Tibial artery (tissue), 4 donors: ENCODE data around the gene CDK6.

Source experiments
- DNase-seq, 2 donors: peaks; one replicate each; pipeline ENCODE4 v3.0.0-alpha.2; 2019
- H3K27ac ChIP-seq, 2 donors: fragments of 200-600 bp; sonication (generic) in 1 of 2; 1 replicate in 1 of 2; 2 replicates in 1 of 2; pipeline ENCODE4 v1.5.1; 2018 to 2019; ENCODE audit warnings: mild to moderate bottlenecking in 1 of 2
- H3K27me3 ChIP-seq, 2 donors: fragments of 200-600 bp; sonication (generic) in 1 of 2; one replicate each; pipeline versions ENCODE4 v1.5.1 to v1.6.0; 2016 to 2019
- H3K36me3 ChIP-seq, 3 donors: fragments of 200-600 bp; sonication (generic) in 2 of 3; one replicate each; pipeline ENCODE4 v1.5.1; 2016 to 2019; ENCODE audit warnings: mild to moderate bottlenecking in 2 of 3
- H3K4me1 ChIP-seq, 4 donors: fragments of 200-600 bp; sonication (generic) in 2 of 4; 1 replicate in 3 of 4; 2 replicates in 1 of 4; pipeline ENCODE4 v1.5.1; 2016 to 2019
- H3K4me3 ChIP-seq, 2 donors: fragments of 200-600 bp; sonication (generic) in 1 of 2; 1 replicate in 1 of 2; 2 replicates in 1 of 2; pipeline ENCODE4 v1.5.1; 2018 to 2019; ENCODE audit warnings: mild to moderate bottlenecking in 2 of 2
- H3K9me3 ChIP-seq, 3 donors: fragments of 200-600 bp; sonication (generic) in 1 of 3; one replicate each; pipeline ENCODE4 v1.5.1; 2016 to 2019
- intact Hi-C: fragments of 100-400 bp; cut with DNase I; formaldehyde crosslinking; loops from one replicate; pipeline ENCODE4 v1.15.0; 2023; ENCODE audit warnings: low total_unique reads
- TF ChIP-seq, protein P1 (sequence below), 2 experiments: fragments of 200-600 bp in 1 of 2; fragments of 450-650 bp in 1 of 2; IDR thresholded peaks; one replicate each; pipeline ENCODE4 v1.5.1; 2017 to 2019; ENCODE audit warnings: antibody characterized with exemption in 2 of 2, mild to moderate bottlenecking in 1 of 2, moderate library complexity in 1 of 2

Gene CDK6

DNA sequence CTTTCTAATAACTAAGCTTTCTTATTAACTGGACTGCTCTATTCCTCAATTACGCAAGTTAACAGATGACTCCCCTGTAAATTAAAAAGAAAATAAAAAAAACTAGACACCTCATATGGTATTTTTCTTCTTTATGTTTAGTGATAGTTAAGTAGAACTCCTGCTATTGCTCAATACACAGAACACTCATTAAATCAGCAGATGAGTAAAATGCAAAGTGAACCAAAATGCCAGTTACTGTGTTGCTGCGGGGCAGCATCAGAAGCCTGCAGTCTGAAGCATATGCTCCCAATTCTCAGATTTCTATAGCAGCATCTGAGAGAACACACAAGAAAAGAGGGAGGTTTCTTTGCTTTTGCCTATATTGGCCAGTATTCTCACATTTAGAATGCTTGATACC is 28.4 kb downstream of the CDK6 start:
- H3K27ac ChIP-seq, result peak overlapping the region in 1 of 2 donors; percentile 7
- TF ChIP-seq, protein P1, sequence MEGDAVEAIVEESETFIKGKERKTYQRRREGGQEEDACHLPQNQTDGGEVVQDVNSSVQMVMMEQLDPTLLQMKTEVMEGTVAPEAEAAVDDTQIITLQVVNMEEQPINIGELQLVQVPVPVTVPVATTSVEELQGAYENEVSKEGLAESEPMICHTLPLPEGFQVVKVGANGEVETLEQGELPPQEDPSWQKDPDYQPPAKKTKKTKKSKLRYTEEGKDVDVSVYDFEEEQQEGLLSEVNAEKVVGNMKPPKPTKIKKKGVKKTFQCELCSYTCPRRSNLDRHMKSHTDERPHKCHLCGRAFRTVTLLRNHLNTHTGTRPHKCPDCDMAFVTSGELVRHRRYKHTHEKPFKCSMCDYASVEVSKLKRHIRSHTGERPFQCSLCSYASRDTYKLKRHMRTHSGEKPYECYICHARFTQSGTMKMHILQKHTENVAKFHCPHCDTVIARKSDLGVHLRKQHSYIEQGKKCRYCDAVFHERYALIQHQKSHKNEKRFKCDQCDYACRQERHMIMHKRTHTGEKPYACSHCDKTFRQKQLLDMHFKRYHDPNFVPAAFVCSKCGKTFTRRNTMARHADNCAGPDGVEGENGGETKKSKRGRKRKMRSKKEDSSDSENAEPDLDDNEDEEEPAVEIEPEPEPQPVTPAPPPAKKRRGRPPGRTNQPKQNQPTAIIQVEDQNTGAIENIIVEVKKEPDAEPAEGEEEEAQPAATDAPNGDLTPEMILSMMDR (IDR thresholded peaks at IDR 0.05), result no peak
- intact Hi-C loops, result no loop called here

DNA sequence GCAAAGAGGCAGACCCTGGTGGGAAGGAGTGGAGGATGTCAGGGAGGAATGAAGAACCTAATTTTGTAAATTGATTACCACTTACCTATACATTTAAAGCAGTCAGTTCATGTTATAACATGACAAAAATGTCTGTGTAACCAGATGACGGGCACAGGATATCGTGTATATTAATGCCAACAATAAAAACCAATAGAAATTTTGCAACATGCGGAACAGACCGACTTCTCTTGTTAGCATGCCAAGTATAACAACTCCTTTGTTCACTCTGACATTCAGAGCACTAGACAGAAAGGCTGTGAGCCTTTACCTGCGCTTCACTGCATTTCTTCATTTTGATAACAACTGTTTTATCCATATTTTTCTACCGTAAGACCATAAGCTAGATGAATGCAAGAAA is 29.9 kb downstream of the CDK6 start:
- Histone ChIP-seq H3K36me3 (no peaks in the 10 kb centered on the region), H3K4me3 (no peak overlapping the region), H3K9me3 (no peaks in the 10 kb centered on the region), H3K27ac (no peak overlapping the region), H3K4me1 (peaks cover 0 to 32% (median 11%) of the 10 kb centered on the region in 4 donors), H3K27me3 (no peaks in the 10 kb centered on the region)
- no peak for DNase-seq
- intact Hi-C loops, result no loop called here
- TF ChIP-seq, protein P1 (IDR thresholded peaks at IDR 0.05), result no peak

More for the DNA sequence above, 28.4 kb downstream of the CDK6 start:
- no peak for DNase-seq
- Histone ChIP-seq H3K4me1 (peaks cover 0 to 32% (median 11%) of the 10 kb centered on the region in 4 donors), H3K4me3 (no peak overlapping the region), H3K9me3 (no peaks in the 10 kb centered on the region), H3K36me3 (no peaks in the 10 kb centered on the region), H3K27me3 (no peaks in the 10 kb centered on the region)

DNA sequence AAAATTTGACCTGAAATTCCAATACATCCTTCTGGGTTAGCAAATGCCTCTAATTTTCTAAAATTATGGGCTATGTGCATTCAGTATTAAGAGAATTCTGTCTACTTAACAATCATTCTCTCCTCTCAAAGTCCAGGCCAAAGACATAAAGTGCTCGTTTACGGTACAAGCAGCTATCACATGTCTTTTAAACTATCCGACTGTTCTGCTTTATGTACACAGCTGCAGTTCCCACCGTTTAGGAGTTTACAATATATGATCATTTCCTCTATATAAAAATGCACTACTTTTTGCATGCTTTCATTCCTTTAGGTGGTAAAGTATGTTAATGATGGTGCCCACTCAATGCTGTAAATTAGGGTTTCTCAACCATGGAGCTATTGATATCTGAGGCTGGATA is 34.0 kb downstream of the CDK6 start:
- no peak overlapping the region for H3K27ac ChIP-seq
- peaks cover 0 to 26% (median 9%) of the 10 kb centered on the region in 4 donors for H3K4me1 ChIP-seq
- TF ChIP-seq, protein P1 (IDR thresholded peaks at IDR 0.05), result no peak

DNA sequence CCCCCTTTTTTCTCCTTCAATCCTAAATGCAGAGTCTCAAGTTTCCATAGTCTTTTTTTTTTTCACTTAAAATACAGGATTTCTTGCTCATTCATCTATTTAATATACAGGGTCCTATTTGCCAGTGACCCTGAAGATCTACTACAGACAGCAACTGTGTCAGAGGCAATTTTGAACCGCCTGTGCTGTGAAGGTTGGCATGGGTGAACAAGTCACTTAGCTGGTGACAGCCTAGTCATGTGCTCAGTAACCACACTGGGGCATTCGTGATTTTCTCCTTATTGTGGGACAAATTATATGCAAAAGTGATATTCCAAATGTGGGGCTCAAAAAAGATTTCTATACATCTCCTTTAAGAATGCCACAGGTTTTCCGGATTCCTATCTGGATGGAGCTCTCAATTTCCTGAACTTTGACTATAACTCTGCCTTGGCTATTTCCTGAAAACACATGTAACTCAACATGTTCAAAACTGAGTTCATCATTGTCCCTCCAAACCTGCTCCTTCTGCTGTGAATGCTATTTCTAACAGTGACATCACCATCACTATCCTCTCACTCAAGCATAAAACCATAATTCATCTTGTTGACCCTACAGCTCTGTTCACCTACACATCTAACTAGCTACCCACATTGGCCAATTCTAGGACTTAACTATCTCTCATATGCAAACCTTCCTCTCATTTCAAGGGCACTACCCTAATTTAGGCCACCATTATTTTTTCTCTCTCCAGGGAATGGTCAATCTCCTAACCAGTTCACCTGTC is 36.7 kb downstream of the CDK6 start:
- Histone ChIP-seq H3K36me3 (no peaks in the 10 kb centered on the region), H3K27ac (no peak overlapping the region), H3K4me3 (no peak overlapping the region), H3K4me1 (peaks cover 0 to 46% (median 16%) of the 10 kb centered on the region in 4 donors), H3K27me3 (no peaks in the 10 kb centered on the region), H3K9me3 (no peaks in the 10 kb centered on the region)
- TF ChIP-seq, protein P1 (IDR thresholded peaks at IDR 0.05), result no peak
- no peak for DNase-seq
- intact Hi-C loops, result no loop called here

More for the DNA sequence above, 34.0 kb downstream of the CDK6 start:
- intact Hi-C loops, result no loop called here
- no peaks in the 10 kb centered on the region for H3K27me3 ChIP-seq
- no peaks in the 10 kb centered on the region for H3K9me3 ChIP-seq
- DNase-seq, result no peak
- H3K36me3 ChIP-seq, result no peaks in the 10 kb centered on the region
- no peak overlapping the region for H3K4me3 ChIP-seq

DNA sequence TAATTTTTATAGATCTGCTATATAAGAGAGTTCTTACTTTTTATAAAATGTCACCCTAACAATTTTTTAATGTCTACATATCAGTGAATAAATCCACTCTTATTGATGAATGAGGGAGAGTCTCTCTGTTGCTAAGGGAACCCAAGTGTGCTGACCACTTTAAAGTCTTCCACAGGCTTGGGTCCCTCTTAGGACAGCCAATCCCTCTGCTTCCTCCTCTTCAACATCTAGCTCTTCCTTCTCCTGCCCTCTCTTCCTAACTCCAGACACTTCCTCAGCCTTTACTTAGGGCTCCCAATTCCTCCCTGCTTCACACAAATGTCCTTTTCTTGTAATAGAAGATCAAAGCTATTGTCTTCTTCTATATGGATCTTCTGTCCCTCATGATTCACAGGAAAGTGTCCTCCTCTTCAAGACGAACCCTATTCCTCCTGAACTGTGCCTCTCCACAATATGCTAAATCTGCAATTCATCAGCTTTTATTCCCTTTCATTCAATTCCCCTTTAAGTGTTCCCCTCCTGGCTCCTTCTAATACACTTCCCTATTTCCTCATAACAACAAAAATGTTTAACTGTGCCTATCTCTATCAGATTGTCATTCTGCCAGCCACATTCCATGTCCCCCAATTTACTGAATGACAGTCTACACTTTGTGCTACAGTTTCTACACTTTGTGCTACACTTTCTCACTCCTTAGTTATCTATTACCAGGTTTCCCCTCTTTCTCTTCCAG is 37.7 kb downstream of the CDK6 start:
- intact Hi-C loops, result no loop called here
- Histone ChIP-seq H3K4me1 (peaks cover 0 to 50% (median 19%) of the 10 kb centered on the region in 4 donors), H3K9me3 (no peaks in the 10 kb centered on the region), H3K27ac (no peak overlapping the region), H3K4me3 (no peak overlapping the region), H3K36me3 (no peaks in the 10 kb centered on the region), H3K27me3 (no peaks in the 10 kb centered on the region)
- no peak for DNase-seq
- TF ChIP-seq, protein P1 (IDR thresholded peaks at IDR 0.05), result no peak
